Stimulated activated naive CD4-positive, alpha-beta T cell treated with Interleukin-2 at 50 U/mL for 16 hours (primary cell): ENCODE data around the gene LAIR2.

Experiments used
- DNase-seq: peaks from one replicate; lab custom pipeline; 2025; lab: John Stamatoyannopoulos, UW

LAIR2 gene

GRCh38 chr19:54535601-54536000, 33.0 kb downstream of the LAIR2 start:
- DNase-seq: no peak

GRCh38 chr19:54536956-54537355, 34.3 kb downstream of the LAIR2 start:
- DNase-seq: no peak

GRCh38 chr19:54541712-54542111, 39.1 kb downstream of the LAIR2 start:
- DNase-seq: no peak

- no peak for DNase-seq
These were observed 46.2 kb downstream of the LAIR2 start for GRCh38 chr19:54548806-54549205.

- DNase-seq: no peak
These were observed 46.6 kb downstream of the LAIR2 start for GRCh38 chr19:54549224-54549623.

- DNase-seq: no peak
These were observed 48.7 kb downstream of the LAIR2 start for GRCh38 chr19:54551293-54551692.

DNA sequence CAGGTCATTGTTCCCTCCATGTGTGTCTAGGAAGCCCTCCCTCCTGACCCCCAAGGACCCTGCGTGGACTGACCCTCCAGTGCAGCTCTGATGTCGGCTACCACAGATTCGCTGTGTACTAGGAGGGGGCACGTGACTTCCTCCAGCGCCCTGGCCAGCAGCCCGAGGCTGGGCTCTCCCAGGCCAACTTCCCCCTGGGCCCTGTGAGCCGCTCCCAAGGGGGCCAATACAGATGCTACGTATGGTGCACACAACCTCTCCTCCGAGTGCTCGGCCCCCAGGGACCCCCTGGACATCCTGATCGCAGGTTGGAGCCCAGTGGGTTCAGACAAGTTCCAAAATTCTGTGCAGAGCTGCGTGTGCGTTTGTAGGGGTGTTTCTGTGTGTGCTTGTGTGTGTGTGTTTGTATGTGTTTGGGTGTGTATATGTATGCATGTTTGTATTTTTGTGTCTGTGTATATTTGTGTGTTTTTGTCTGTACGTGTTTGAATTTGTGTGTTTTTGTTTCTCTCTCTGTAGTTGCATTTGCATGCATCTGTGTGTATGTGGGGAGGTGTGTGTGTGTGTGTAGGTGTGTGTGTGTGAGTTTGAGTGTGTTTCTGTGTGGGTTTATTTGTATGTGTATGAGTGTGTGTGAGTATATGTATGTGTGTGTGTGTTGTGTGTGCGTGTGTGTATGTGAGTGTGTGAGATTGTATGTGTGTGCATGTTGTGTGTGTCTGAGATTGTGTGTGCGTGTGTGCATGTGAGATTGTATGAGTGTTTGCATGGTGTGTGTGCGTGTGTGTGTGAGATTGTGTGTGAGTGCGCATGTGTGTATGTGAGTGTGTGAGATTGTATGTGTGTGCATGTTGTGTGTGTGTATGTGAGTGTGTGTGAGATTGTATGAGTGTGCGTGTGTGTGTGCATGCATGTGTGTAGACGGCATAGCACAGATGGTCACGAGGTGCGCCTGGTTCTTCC, 49.6 kb downstream of the LAIR2 start:
- DNase-seq: no peak

DNA sequence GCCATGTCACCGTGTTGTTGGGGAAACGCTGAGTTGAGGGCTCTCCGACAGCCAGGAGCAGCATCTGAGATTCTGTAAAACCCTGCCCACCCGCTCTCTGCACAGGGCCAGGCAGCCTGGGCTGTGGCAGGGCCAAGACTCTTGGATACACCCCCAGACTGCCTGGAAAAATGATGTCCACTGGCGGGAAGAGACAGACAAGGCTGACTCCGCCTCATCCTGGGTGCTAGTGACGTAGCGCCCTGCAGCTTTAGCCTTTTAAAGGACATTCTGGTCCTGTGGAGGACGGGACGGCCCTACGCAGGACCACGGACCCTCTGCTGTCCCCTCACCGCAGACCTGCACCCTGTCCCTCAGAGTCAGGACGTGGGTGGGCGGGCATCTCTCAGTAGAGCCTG, 50.3 kb downstream of the LAIR2 start:
- no peak for DNase-seq

GRCh38 chr19:54554006-54554405, 51.4 kb downstream of the LAIR2 start:
- no peak for DNase-seq

DNA sequence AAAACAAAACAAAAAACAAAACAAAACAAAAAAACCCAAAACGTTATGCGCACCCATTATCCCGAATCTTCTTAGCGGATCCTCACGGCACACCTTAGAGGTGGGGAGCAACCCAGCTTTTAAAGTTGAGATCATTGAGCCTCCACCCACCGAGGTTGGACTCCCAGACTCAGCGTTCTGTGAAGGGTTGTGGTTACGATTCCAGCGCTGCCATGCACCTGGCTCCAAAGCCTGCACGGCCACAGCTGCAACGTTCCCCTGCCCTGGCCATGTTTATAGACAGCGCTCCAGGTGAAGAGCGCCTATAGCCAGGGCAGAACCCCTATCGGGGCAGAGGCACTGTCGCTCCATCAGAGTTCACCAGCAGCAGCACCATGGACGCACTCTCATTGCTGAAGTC, 52.3 kb downstream of the LAIR2 start:
- no peak for DNase-seq

DNA sequence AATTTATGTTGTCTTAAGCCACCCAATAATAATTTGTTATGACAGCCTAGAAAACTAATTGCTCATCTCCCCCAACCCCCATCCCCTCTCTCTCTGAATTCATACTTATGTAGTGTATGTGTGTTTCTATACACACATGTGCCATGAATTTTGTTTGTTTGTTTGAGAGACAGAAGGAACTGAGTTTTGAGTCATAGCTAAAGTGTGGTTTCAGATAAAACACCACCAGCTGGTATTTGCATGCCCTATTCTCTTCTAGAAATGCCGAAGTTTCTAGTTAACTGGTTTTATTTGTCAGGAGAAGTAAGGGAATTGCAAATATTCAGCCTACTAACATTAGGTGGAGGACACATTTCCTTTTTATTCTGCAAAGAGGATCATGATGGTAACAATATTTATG, 53.6 kb downstream of the LAIR2 start:
- no peak for DNase-seq

- DNase-seq: no peak
These were observed 55.7 kb downstream of the LAIR2 start for GRCh38 chr19:54558339-54558738.
